ENCODE data around the gene FBXO21. TPM values are rescaled to one million over a fixed set of nuclear protein-coding genes. Genes with fewer than 3 reads are reported as not detected.
"Not testable (repeated sequence)": the region's sequence is repeated elsewhere in the genome, so short reads cannot be mapped to it uniquely, and the experiment has no call there.

Gene FBXO21
- total and polyA plus RNA-seq, 9 donors = 47.8 to 287 (median 116) TPM

- TF ChIP-seq CTCF (IDR thresholded peaks at IDR 0.05) = no peak
- no peak for TF ChIP-seq EP300 (IDR thresholded peaks at IDR 0.05)
- TF ChIP-seq POLR2A (IDR thresholded peaks at IDR 0.05) = no peak
- no peak overlapping the region for H3K4me3 ChIP-seq
- DNase-seq = no peak
Measured at GRCh38 chr12:117097159-117097558, 93.1 kb downstream of the FBXO21 start.

GRCh38 chr12:117096501-117097042, 93.7 kb downstream of the FBXO21 start:
- peaks cover 2% of the 10 kb centered on the region for H3K4me1 ChIP-seq (ENCODE audit: insufficient read depth)
- peaks cover 11% of the 10 kb centered on the region for H3K27me3 ChIP-seq
- H3K36me3 ChIP-seq = no peaks in the 10 kb centered on the region
- 62 to 74% (median 64%) methylated on average over 11 of the region's 11 CpGs for WGBS, 3 donors
- H3K9me3 ChIP-seq = no peaks in the 10 kb centered on the region
- H3K4me3 ChIP-seq = no peak overlapping the region
- intact Hi-C loops (cut with DNase I) = no loop called here
- no peak for DNase-seq
- no peak overlapping the region for H3K27ac ChIP-seq
- TF ChIP-seq POLR2A (IDR thresholded peaks at IDR 0.05) (no peak), EP300 (IDR thresholded peaks at IDR 0.05) (no peak), CTCF (IDR thresholded peaks at IDR 0.05) (no peak)

More at GRCh38 chr12:117097159-117097558, 93.1 kb downstream of the FBXO21 start:
- Histone ChIP-seq H3K27me3 (peaks cover 11% of the 10 kb centered on the region), H3K27ac (no peak overlapping the region), H3K9me3 (no peaks in the 10 kb centered on the region), H3K4me1 (ENCODE audit: insufficient read depth) (peaks cover 2% of the 10 kb centered on the region), H3K36me3 (no peaks in the 10 kb centered on the region)
- intact Hi-C loops (cut with DNase I) = no loop called here
- WGBS, 3 donors = 14 to 26% (median 15%) methylated on average over 8 of the region's 8 CpGs

- H3K36me3 ChIP-seq; H3K4me3 ChIP-seq; H3K9me3 ChIP-seq; DNase-seq; H3K27ac ChIP-seq; H3K4me1 ChIP-seq (ENCODE audit: insufficient read depth); intact Hi-C loops (cut with DNase I): not testable (repeated sequence)
- WGBS, 3 donors = 85 to 91% (median 86%) methylated on average over 10 of the region's 10 CpGs
- peaks cover 11% of the 10 kb centered on the region for H3K27me3 ChIP-seq
Measured at GRCh38 chr12:117095191-117095590, 95.1 kb downstream of the FBXO21 start.

GRCh38 chr12:117093918-117094630, 96.2 kb downstream of the FBXO21 start:
- no peaks in the 10 kb centered on the region for H3K9me3 ChIP-seq
- no peak for DNase-seq
- WGBS, 3 donors = 60 to 72% (median 66%) methylated on average over 18 of the region's 18 CpGs
- no peaks in the 10 kb centered on the region for H3K36me3 ChIP-seq
- H3K27me3 ChIP-seq = peaks cover 10% of the 10 kb centered on the region
- peaks cover 2% of the 10 kb centered on the region for H3K4me1 ChIP-seq (ENCODE audit: insufficient read depth)
- TF ChIP-seq CTCF (IDR thresholded peaks at IDR 0.05) (no peak), POLR2A (IDR thresholded peaks at IDR 0.05) (no peak), EP300 (IDR thresholded peaks at IDR 0.05) (no peak)
- intact Hi-C loops (cut with DNase I) = no loop called here
- no peak overlapping the region for H3K4me3 ChIP-seq
- no peak overlapping the region for H3K27ac ChIP-seq

GRCh38 chr12:117093431-117093830, 96.8 kb downstream of the FBXO21 start:
- H3K9me3 ChIP-seq = no peaks in the 10 kb centered on the region
- H3K4me3 ChIP-seq = no peak overlapping the region
- DNase-seq = no peak
- no peaks in the 10 kb centered on the region for H3K36me3 ChIP-seq
- TF ChIP-seq EP300 (IDR thresholded peaks at IDR 0.05) (no peak), CTCF (IDR thresholded peaks at IDR 0.05) (no peak), POLR2A (IDR thresholded peaks at IDR 0.05) (no peak)
- H3K27ac ChIP-seq = no peak overlapping the region
- intact Hi-C loops (cut with DNase I) = no loop called here
- WGBS, 3 donors = 79 to 86% (median 84%) methylated on average over 11 of the region's 11 CpGs
- peaks cover 3% of the 10 kb centered on the region for H3K27me3 ChIP-seq
- no peaks in the 10 kb centered on the region for H3K4me1 ChIP-seq (ENCODE audit: insufficient read depth)
